Suprapubic skin (tissue), 4 donors: Measurements from ENCODE around the gene BANP. TPM values are rescaled to one million over a fixed set of nuclear protein-coding genes. Genes with fewer than 3 reads are reported as not detected.

Experiments
- DNase-seq, 2 donors: peaks; one replicate each; pipeline ENCODE4 v3.0.0-alpha.2; 2019; ENCODE audit warnings: low spot score in 2 of 2
- H3K27ac ChIP-seq: fragments of 200-600 bp; sonication (generic); one replicate; pipeline ENCODE4 v1.5.1; 2019
- H3K27me3 ChIP-seq: fragments of 200-600 bp; sonication (generic); one replicate; pipeline ENCODE4 v1.5.1; 2019
- H3K36me3 ChIP-seq: fragments of 200-600 bp; sonication (generic); one replicate; pipeline ENCODE4 v1.5.1; 2019
- H3K4me1 ChIP-seq: fragments of 200-600 bp; sonication (generic); one replicate; pipeline ENCODE4 v1.5.1; 2019
- H3K4me3 ChIP-seq: fragments of 200-600 bp; sonication (generic); one replicate; pipeline ENCODE4 v1.5.1; 2019; ENCODE audit warnings: mild to moderate bottlenecking
- H3K9me3 ChIP-seq: fragments of 200-600 bp; sonication (generic); one replicate; pipeline ENCODE4 v1.5.1; 2019
- CTCF ChIP-seq, 2 donors: fragments of 200-600 bp in 1 of 2; fragments of 450-650 bp in 1 of 2; sonication (generic) in 1 of 2; IDR thresholded peaks; one replicate each; pipeline ENCODE4 v1.5.1; 2016 to 2019; ENCODE audit warnings: antibody characterized with exemption in 2 of 2, mild to moderate bottlenecking in 1 of 2, moderate library complexity in 1 of 2
- EP300 ChIP-seq: sonication (generic); formaldehyde crosslinking; IDR thresholded peaks from one replicate; pipeline ENCODE4 v1.6.1; 2017; ENCODE audit warnings: antibody characterized with exemption
- POLR2A ChIP-seq, 2 donors: fragments of 450-650 bp; IDR thresholded peaks; one replicate each; pipeline ENCODE4 v1.6.1; 2017; ENCODE audit warnings: antibody characterized with exemption in 2 of 2, mild to moderate bottlenecking in 2 of 2, moderate library complexity in 2 of 2
- POLR2AphosphoS5 ChIP-seq, 3 donors: sonication (generic); formaldehyde crosslinking; IDR thresholded peaks; one replicate each; pipeline ENCODE4 v1.6.1; 2017; ENCODE audit warnings: antibody characterized with exemption in 3 of 3
- WGBS: methylation state at CpG from one replicate; pipeline ENCODE4 v1.1.5; 2018; 5-methylcytosine and 5-hydroxymethylcytosine counted together
- total RNA-seq, 4 donors: library from RNA; depleted of rRNA; stranded (reverse); fragments of >200 nt; gene quantifications; one replicate each; pipeline ENCODE4 v1.1.0, GENCODE V29; 2016

The BANP gene
- total RNA-seq, 4 donors from 2014 or later: 24.9 to 40.1 (median 26.5) TPM

- peaks cover 26% of the 10 kb centered on the region for H3K36me3 ChIP-seq
- TF ChIP-seq POLR2A (IDR thresholded peaks at IDR 0.05): no peak
- no peak for TF ChIP-seq EP300
- no peak for TF ChIP-seq POLR2AphosphoS5 (IDR thresholded peaks at IDR 0.05)
- no peak for TF ChIP-seq CTCF (IDR thresholded peaks at IDR 0.05)
- 94% methylated on average over 25 of the region's 25 CpGs for WGBS
- no peak overlapping the region for H3K4me3 ChIP-seq
- H3K27me3 ChIP-seq: no peaks in the 10 kb centered on the region
- H3K9me3 ChIP-seq: no peaks in the 10 kb centered on the region
- no peak for DNase-seq
- no peak overlapping the region for H3K27ac ChIP-seq
- H3K4me1 ChIP-seq: no peaks in the 10 kb centered on the region
These were observed 54.7 kb downstream of the BANP start for GRCh38 chr16:88005968-88006367.

DNA sequence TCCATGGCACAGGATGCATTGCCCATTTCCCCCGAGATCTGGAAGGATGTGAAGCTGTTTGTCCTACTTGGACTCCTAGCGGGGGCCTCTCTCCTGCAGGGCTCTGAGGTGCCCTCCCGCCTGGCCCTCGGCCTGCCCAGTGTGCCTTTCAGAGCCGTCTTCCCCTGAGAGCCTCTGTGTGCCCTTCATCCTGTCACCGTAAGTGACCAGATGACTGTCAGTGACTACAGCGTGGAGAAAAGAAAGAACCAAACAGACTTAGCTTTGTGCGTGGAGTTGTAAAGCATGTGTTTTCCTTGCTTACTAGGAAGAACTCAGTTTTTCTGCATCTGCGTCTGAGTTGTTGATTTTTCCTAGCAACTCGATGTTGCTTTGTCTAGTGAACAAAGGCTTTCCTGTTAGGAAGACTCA, 56.1 kb downstream of the BANP start:
- WGBS: 83% methylated on average over 10 of the region's 10 CpGs
- Histone ChIP-seq H3K4me3 (no peak overlapping the region), H3K9me3 (no peaks in the 10 kb centered on the region), H3K36me3 (peaks cover 29% of the 10 kb centered on the region), H3K27ac (no peak overlapping the region), H3K27me3 (no peaks in the 10 kb centered on the region), H3K4me1 (no peaks in the 10 kb centered on the region)
- TF ChIP-seq POLR2A (IDR thresholded peaks at IDR 0.05) (no peak), POLR2AphosphoS5 (IDR thresholded peaks at IDR 0.05) (no peak), EP300 (no peak), CTCF (IDR thresholded peaks at IDR 0.05) (no peak)
- no peak for DNase-seq

DNA sequence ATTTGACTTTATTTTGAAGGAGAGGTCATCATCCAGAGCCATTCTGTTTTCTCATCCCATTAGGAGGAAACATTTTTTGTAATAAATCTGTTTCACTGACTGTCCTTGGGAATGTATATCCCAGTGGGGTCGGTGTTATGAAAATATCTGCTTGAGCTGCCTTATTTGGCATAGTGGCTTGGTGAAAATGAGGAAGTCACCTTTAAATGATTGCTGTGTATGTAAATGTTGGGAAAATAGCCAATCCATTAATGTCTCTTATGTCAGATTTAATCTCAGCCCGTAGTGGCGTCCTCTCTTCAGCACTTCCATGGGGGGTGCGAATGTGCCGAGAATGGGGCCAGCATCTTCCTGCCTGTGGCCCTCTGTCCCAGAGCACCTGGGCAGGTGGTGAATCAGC, 57.6 kb downstream of the BANP start:
- Histone ChIP-seq H3K36me3 (peaks cover 29% of the 10 kb centered on the region), H3K9me3 (no peaks in the 10 kb centered on the region), H3K27me3 (no peaks in the 10 kb centered on the region), H3K4me1 (no peaks in the 10 kb centered on the region), H3K4me3 (no peak overlapping the region), H3K27ac (no peak overlapping the region)
- 78% methylated on average over 5 of the region's 5 CpGs for WGBS
- no peak for TF ChIP-seq CTCF (IDR thresholded peaks at IDR 0.05)
- no peak for TF ChIP-seq POLR2A (IDR thresholded peaks at IDR 0.05)
- no peak for TF ChIP-seq EP300
- no peak for TF ChIP-seq POLR2AphosphoS5 (IDR thresholded peaks at IDR 0.05)
- no peak for DNase-seq

DNA sequence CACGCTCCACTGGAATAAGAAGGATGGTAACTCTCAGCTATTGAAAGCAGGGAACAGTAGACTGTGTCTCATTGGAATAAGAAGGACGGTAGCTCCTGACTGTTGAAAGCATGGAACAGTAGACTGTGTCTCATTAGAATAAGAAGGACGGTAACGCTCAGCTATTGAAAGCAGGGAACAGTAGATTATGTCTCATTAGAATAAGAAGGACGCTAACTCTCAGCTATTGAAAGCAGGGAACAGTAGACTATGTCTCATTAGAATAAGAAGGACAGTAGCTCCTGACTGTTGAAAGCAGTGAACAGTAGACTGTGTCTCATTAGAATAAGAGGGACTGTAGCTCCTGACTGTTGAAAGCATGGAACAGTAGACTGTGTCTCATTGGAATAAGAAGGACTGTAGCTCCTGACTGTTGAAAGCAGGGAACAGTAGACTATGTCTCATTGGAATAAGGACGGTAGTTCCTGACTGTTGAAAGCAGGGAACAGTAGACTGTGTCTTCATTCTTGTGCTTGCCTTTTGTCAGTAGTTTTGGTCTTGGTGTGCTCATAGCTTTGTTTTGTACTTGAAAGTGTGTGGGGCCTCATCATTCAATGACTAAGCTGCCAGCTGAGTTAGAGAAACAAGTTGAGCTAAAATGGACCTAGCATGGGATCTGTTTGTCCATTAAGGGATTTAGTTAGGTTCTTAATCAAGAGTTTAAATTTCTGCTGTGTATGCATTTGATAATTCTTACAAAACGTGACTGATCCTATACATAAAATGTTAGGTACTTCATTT, 58.5 kb downstream of the BANP start:
- Histone ChIP-seq H3K4me3 (no peak overlapping the region), H3K27ac (no peak overlapping the region), H3K27me3 (no peaks in the 10 kb centered on the region), H3K4me1 (no peaks in the 10 kb centered on the region), H3K36me3 (peaks cover 21% of the 10 kb centered on the region), H3K9me3 (no peaks in the 10 kb centered on the region)
- no peak for TF ChIP-seq EP300
- no peak for TF ChIP-seq POLR2AphosphoS5 (IDR thresholded peaks at IDR 0.05)
- no peak for TF ChIP-seq CTCF (IDR thresholded peaks at IDR 0.05)
- TF ChIP-seq POLR2A (IDR thresholded peaks at IDR 0.05): no peak
- no peak for DNase-seq
- WGBS: 92% methylated on average over 7 of the region's 7 CpGs

DNA sequence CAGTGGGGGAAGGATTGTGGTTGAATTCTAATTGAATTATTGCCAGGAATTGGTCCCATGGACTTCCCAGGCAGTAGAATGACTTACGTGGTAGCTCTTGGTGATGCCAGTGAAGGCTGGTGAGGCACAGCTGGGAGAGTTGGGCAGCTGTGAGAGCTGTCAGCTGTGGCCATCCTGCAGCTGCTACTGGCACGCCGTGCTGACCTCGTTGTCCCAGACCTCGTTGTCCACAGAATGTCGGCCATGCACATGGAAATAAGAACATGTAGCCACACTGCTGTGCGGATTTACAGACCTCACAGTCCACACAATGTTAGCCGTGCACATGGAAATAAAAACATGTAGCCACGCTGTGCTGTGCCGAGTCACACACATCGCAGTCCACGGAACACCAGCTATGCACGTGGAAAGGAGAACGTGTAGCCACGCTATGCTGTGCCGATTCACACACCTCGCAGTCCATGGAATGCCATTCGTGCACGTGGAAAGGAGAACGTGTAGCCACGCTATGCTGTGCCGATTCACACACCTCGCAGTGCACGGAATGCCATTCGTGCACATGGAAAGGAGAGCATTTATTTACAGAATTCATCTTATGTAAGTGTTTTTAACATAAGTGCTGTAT, 59.2 kb downstream of the BANP start:
- no peaks in the 10 kb centered on the region for H3K4me1 ChIP-seq
- H3K9me3 ChIP-seq: no peaks in the 10 kb centered on the region
- WGBS: 84% methylated on average over 9 of the region's 25 CpGs
- no peak overlapping the region for H3K4me3 ChIP-seq
- H3K27me3 ChIP-seq: no peaks in the 10 kb centered on the region
- no peak overlapping the region for H3K27ac ChIP-seq
- no peak for TF ChIP-seq POLR2A (IDR thresholded peaks at IDR 0.05)
- no peak for TF ChIP-seq POLR2AphosphoS5 (IDR thresholded peaks at IDR 0.05)
- no peak for TF ChIP-seq CTCF (IDR thresholded peaks at IDR 0.05)
- TF ChIP-seq EP300: no peak
- peaks cover 21% of the 10 kb centered on the region for H3K36me3 ChIP-seq
- no peak for DNase-seq
